Anterior cingulate cortex (tissue), 58 donors: Measurements from ENCODE around the gene ABCA9.
"Not testable (repeated sequence)": the region's sequence is repeated elsewhere in the genome, so short reads cannot be mapped to it uniquely, and the experiment has no call there.

Experiments
- DNase-seq, 58 donors: peaks; one replicate each; lab custom pipeline; 2025; lab: John Stamatoyannopoulos, UW

ABCA9 gene

GRCh38 chr17:68957944-68958343, 102.8 kb downstream of the ABCA9 start:
- no peak for DNase-seq

GRCh38 chr17:68955181-68955841, 105.4 kb downstream of the ABCA9 start, which contains the start of gene ABCA8:
TSS of gene ABCA8 (minus strand) at chr17:68955392. CDS start at chr17:68942034, 13,358 bp downstream.
- DNase-seq, result peak in 29 of 58 donors; percentile 4 to 81 (median 32)

- no peak for DNase-seq
Observed at GRCh38 chr17:68954146-68954896, 106.4 kb downstream of the ABCA9 start.

GRCh38 chr17:68953340-68953997, 107.3 kb downstream of the ABCA9 start:
- peak in 1 of 58 donors; percentile 6 for DNase-seq

- no peak for DNase-seq
Observed at GRCh38 chr17:68950725-68951124, 110.0 kb downstream of the ABCA9 start.

GRCh38 chr17:68947868-68948267, 112.9 kb downstream of the ABCA9 start:
- DNase-seq, result not testable (repeated sequence)

- no peak for DNase-seq
Observed at GRCh38 chr17:68944435-68945035, 116.2 kb downstream of the ABCA9 start.

GRCh38 chr17:68943812-68944182, 116.9 kb downstream of the ABCA9 start:
- not testable (repeated sequence) for DNase-seq

- DNase-seq, result no peak
Observed at GRCh38 chr17:68943123-68943811, 117.5 kb downstream of the ABCA9 start.

- no peak for DNase-seq
Observed at GRCh38 chr17:68942389-68942788, 118.3 kb downstream of the ABCA9 start.

- no peak for DNase-seq
Observed at GRCh38 chr17:68941761-68942160, 119.0 kb downstream of the ABCA9 start.

GRCh38 chr17:68939195-68939594, 121.5 kb downstream of the ABCA9 start:
- no peak for DNase-seq

- DNase-seq, result no peak
Observed at GRCh38 chr17:68937890-68938514, 122.7 kb downstream of the ABCA9 start.

- no peak for DNase-seq
Observed at GRCh38 chr17:68927516-68927915, 133.2 kb downstream of the ABCA9 start.

GRCh38 chr17:68924793-68925720, 135.7 kb downstream of the ABCA9 start:
- no peak for DNase-seq
